ENCODE results near the gene SPG11. TPM values are rescaled to one million over a fixed set of nuclear protein-coding genes. Genes with fewer than 3 reads are reported as not detected.

Gene SPG11
- total and polyA plus RNA-seq, 9 of the 15 experiments (the other 6 are each of a cell fraction or from before 2014, with no cell fraction given) = 23.3 to 71.2 (median 45.6) TPM

- no peak for TF ChIP-seq ZNF121 (CRISPR knock-in tag; conservative IDR thresholded peaks at IDR 0.05)
- no peak for TF ChIP-seq ZKSCAN3 (CRISPR knock-in tag; IDR thresholded peaks at IDR 0.05)
- TF ChIP-seq ZBED1 (IDR thresholded peaks at IDR 0.05) = peak; percentile 65
- TF ChIP-seq NBN (IDR thresholded peaks at IDR 0.05; ENCODE audit: low read depth) = peak; percentile 11; the same call in 1 of the 2 replicates
- TF ChIP-seq BACH1 (tag; IDR thresholded peaks at IDR 0.05) = no peak
- TF ChIP-seq CEBPZ (IDR thresholded peaks at IDR 0.05; ENCODE audit: borderline replicate concordance, low read depth, low read length) = no peak
Observed at GRCh38 chr15:44711096-44711742, 47.8 kb upstream of the SPG11 start, which contains the start of the genes B2M and PATL2 (continued).

Measured in K562 (cell line).